Mammary epithelial cell (primary cell): ENCODE results near the gene CHMP1A.

Experiments used
- CTCF ChIP-seq, 2 donors: IDR thresholded peaks in 1 of 2; conservative IDR thresholded peaks in 1 of 2; 2 replicates each; pipeline ENCODE4 v1.5.1; 2011 to 2012; ENCODE audit warnings: inconsistent platforms in 2 of 2, low read length in 2 of 2, mild to moderate bottlenecking in 2 of 2, control low read depth in 1 of 2, low read depth in 1 of 2; ENCODE audit not compliant: insufficient read depth in 1 of 2; ENCODE audit errors: extremely low read depth in 1 of 2
- EZH2 ChIP-seq: IDR thresholded peaks from 2 replicates; pipeline ENCODE4 v1.6.1; 2012; ENCODE audit warnings: low read length, inconsistent platforms, borderline replicate concordance

DNA sequence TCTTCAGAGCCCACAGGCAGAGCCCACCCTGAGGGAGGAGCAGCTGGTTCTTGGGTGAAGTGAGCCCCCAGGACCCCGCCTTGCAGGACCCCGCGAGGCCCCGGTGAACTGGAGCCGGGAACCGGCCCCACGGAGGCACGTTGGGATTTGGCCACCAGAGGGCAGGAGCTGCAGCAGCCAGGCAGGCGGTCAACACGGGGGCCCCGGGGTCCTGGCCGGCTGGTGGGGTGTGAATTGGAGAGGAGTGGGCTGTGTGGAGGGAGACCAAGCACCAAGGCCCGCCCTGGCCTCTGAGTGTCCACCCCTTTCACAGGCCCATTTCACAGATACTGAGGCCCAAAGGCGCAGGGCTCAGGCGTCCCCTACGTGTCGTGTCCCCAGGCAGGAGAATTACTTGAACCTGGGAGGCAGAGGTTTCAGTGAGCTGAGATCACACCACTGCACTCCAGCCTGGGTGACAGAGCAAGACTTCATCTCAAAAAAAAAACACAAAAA lies 41.9 kb downstream of the CHMP1A start:
- TF ChIP-seq CTCF (conservative IDR thresholded peaks at IDR 0.05 in 1 of 2, IDR thresholded peaks at IDR 0.05 in 1 of 2; ENCODE audit: extremely low read depth in 1 of 2, insufficient read depth in 1 of 2, low read depth in 1 of 2, low read length in 2 of 2), result peak; percentile 44 to 79
- no peak for TF ChIP-seq EZH2
